ENCODE results near the gene TMEM131L.
A peak's percentile ranks its signal among the peaks of the same experiment; 100 is the strongest.

TMEM131L gene

DNA sequence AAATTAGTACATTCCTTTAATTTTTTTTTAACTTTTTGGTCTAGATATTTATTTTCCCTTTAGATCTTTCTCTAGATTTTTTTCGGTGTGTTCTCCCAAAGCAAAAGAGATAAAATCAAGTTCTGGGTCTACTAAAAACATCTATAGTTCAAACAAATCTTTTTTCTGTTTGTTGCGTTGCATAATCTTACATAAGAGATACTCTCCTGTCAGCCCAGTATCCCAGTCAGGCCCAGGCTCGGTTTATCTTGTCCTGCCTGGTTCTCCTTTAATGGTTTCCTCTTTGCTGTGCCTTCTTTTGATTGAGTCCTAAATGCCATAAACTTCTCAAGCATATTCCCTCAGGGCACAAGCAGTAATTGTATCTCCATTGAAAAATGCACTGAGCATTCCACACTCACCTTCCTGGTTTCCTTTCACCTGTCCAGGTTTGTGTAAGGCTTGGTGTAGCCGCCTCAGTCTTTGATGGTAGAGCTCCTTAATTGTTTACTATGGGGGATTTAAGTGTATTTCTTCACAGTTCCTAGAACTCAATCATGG lies 104.9 kb downstream of the TMEM131L start:
- DNase-seq, result no peak
- 91% methylated on average over 3 of the region's 4 CpGs for WGBS
- no peak overlapping the region for H3K14ac ChIP-seq (ENCODE audit: low read length in 2 of 2)
- no peak overlapping the region for H4K91ac ChIP-seq (ENCODE audit: low read length)
- no peak overlapping the region for H3K27ac ChIP-seq (ENCODE audit: low read length, poor library complexity, severe bottlenecking)
- no peaks in the 10 kb centered on the region for H3K36me3 ChIP-seq (ENCODE audit: control insufficient read depth in 1 of 2, insufficient read depth in 2 of 2, low read depth in 1 of 2, low read length in 2 of 2)
- no peak overlapping the region for H2AFZ ChIP-seq (ENCODE audit: low read depth, low read length)
- no peaks in the 10 kb centered on the region for H3K27me3 ChIP-seq (ENCODE audit: control insufficient read depth in 1 of 2, insufficient read depth in 1 of 2, low read length in 2 of 2)
- no peak overlapping the region for H3K9ac ChIP-seq (ENCODE audit: low read length)
- no peak overlapping the region for H2AK5ac ChIP-seq (ENCODE audit: low read length, severe bottlenecking)
- no peak overlapping the region for H3K4me2 ChIP-seq (ENCODE audit: low read length, poor library complexity, severe bottlenecking)
- H2BK12ac ChIP-seq (ENCODE audit: low read length in 2 of 2), result no peak overlapping the region
- H2BK15ac ChIP-seq (ENCODE audit: low read depth, poor library complexity, severe bottlenecking), result no peak overlapping the region
- no peak overlapping the region for H3K18ac ChIP-seq (ENCODE audit: low read depth in 1 of 2, low read length in 2 of 2)
- no peak overlapping the region for H3K4me3 ChIP-seq (ENCODE audit: insufficient read depth in 1 of 2, low read depth in 1 of 2, low read length in 2 of 2)
- H3K23ac ChIP-seq (ENCODE audit: low read length in 2 of 2), result no peak overlapping the region
- no peak overlapping the region for H3K4ac ChIP-seq (ENCODE audit: low read depth in 1 of 2, low read length in 2 of 2)
- no peak overlapping the region for H2BK5ac ChIP-seq (ENCODE audit: low read depth, low read length, poor library complexity, severe bottlenecking)
- H3K9me3 ChIP-seq (ENCODE audit: control insufficient read depth, low read length), result no peaks in the 10 kb centered on the region
- no peak overlapping the region for H2BK120ac ChIP-seq (ENCODE audit: low read depth, low read length)
- no peak overlapping the region for H4K8ac ChIP-seq (ENCODE audit: low read length)
- H3K4me1 ChIP-seq (ENCODE audit: control insufficient read depth, insufficient read depth, low read depth, low read length), result no peaks in the 10 kb centered on the region
- peaks cover 2% of the 10 kb centered on the region for H3K79me1 ChIP-seq (replicated peaks; ENCODE audit: low read length, poor library complexity, severe bottlenecking)

DNA sequence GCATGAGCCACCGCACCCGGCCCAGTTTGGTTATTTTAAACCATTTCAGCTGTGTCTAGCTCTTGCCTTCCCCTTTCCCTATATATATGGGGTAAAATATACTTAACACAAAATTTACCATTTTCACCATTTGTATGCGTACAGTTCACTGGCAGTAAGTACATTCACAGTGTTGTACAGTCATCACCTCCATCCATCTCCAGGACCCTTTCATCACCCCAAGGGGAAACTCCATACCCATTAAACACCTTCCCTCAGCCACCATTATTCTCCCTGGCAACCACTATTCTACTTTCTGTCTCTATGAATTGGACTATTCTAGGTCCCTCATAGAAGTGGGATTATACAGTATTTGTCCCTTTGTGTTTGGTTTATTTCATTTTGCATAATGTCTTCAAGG lies 106.4 kb downstream of the TMEM131L start:
- no peaks in the 10 kb centered on the region for H3K4me1 ChIP-seq (ENCODE audit: control insufficient read depth, insufficient read depth, low read depth, low read length)
- no peak overlapping the region for H3K18ac ChIP-seq (ENCODE audit: low read depth in 1 of 2, low read length in 2 of 2)
- no peak overlapping the region for H2BK15ac ChIP-seq (ENCODE audit: low read depth, poor library complexity, severe bottlenecking)
- no peak overlapping the region for H2BK12ac ChIP-seq (ENCODE audit: low read length in 2 of 2)
- H3K27me3 ChIP-seq (ENCODE audit: control insufficient read depth in 1 of 2, insufficient read depth in 1 of 2, low read length in 2 of 2), result no peaks in the 10 kb centered on the region
- H4K8ac ChIP-seq (ENCODE audit: low read length), result no peak overlapping the region
- H3K4me2 ChIP-seq (ENCODE audit: low read length, poor library complexity, severe bottlenecking), result no peak overlapping the region
- H2BK120ac ChIP-seq (ENCODE audit: low read depth, low read length), result no peak overlapping the region
- peaks cover 6% of the 10 kb centered on the region for H3K79me1 ChIP-seq (replicated peaks; ENCODE audit: low read length, poor library complexity, severe bottlenecking)
- no peak for DNase-seq
- no peak overlapping the region for H2AK5ac ChIP-seq (ENCODE audit: low read length, severe bottlenecking)
- H3K9ac ChIP-seq (ENCODE audit: low read length), result no peak overlapping the region
- H3K4ac ChIP-seq (ENCODE audit: low read depth in 1 of 2, low read length in 2 of 2), result no peak overlapping the region
- no peak overlapping the region for H3K23ac ChIP-seq (ENCODE audit: low read length in 2 of 2)
- no peak overlapping the region for H3K14ac ChIP-seq (ENCODE audit: low read length in 2 of 2)
- no peak overlapping the region for H4K91ac ChIP-seq (ENCODE audit: low read length)
- no peak overlapping the region for H2BK5ac ChIP-seq (ENCODE audit: low read depth, low read length, poor library complexity, severe bottlenecking)
- no peak overlapping the region for H2AFZ ChIP-seq (ENCODE audit: low read depth, low read length)
- H3K27ac ChIP-seq (ENCODE audit: low read length, poor library complexity, severe bottlenecking), result no peak overlapping the region
- no peaks in the 10 kb centered on the region for H3K36me3 ChIP-seq (ENCODE audit: control insufficient read depth in 1 of 2, insufficient read depth in 2 of 2, low read depth in 1 of 2, low read length in 2 of 2)
- WGBS, result 100% methylated on average over 1 of the region's 3 CpGs
- H3K9me3 ChIP-seq (ENCODE audit: control insufficient read depth, low read length), result no peaks in the 10 kb centered on the region
- no peak overlapping the region for H3K4me3 ChIP-seq (ENCODE audit: insufficient read depth in 1 of 2, low read depth in 1 of 2, low read length in 2 of 2)

DNA sequence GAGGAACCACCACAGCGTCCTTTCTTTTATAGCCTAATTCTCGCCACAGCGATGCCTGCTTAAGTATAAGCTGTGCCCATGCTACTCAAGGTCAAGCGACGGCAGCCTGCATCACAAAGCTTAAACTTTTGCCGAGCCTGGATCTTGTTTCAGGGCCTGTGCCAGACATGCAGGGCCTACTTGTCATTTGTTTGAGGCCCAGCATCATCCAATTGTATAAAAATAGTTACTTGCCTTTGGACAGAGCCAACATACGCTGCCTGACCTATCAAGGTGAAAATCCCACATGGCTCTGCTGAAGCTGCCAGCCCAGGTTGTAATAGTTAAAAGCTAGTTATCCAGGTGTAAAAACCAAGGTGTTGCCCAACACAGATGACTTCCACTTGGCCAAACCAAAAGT lies 107.1 kb downstream of the TMEM131L start:
- H2BK5ac ChIP-seq (ENCODE audit: low read depth, low read length, poor library complexity, severe bottlenecking), result no peak overlapping the region
- H3K79me1 ChIP-seq (replicated peaks; ENCODE audit: low read length, poor library complexity, severe bottlenecking), result peaks cover 6% of the 10 kb centered on the region
- H3K4ac ChIP-seq (ENCODE audit: low read depth in 1 of 2, low read length in 2 of 2), result no peak overlapping the region
- no peaks in the 10 kb centered on the region for H3K4me1 ChIP-seq (ENCODE audit: control insufficient read depth, insufficient read depth, low read depth, low read length)
- H4K91ac ChIP-seq (ENCODE audit: low read length), result no peak overlapping the region
- no peak overlapping the region for H3K23ac ChIP-seq (ENCODE audit: low read length in 2 of 2)
- no peak overlapping the region for H3K27ac ChIP-seq (ENCODE audit: low read length, poor library complexity, severe bottlenecking)
- H3K18ac ChIP-seq (ENCODE audit: low read depth in 1 of 2, low read length in 2 of 2), result no peak overlapping the region
- H4K8ac ChIP-seq (ENCODE audit: low read length), result no peak overlapping the region
- H2BK12ac ChIP-seq (ENCODE audit: low read length in 2 of 2), result no peak overlapping the region
- H2BK15ac ChIP-seq (ENCODE audit: low read depth, poor library complexity, severe bottlenecking), result no peak overlapping the region
- no peak overlapping the region for H3K4me3 ChIP-seq (ENCODE audit: insufficient read depth in 1 of 2, low read depth in 1 of 2, low read length in 2 of 2)
- H3K27me3 ChIP-seq (ENCODE audit: control insufficient read depth in 1 of 2, insufficient read depth in 1 of 2, low read length in 2 of 2), result no peaks in the 10 kb centered on the region
- WGBS, result 97% methylated on average over 7 of the region's 7 CpGs
- H3K4me2 ChIP-seq (ENCODE audit: low read length, poor library complexity, severe bottlenecking), result no peak overlapping the region
- no peak overlapping the region for H2BK120ac ChIP-seq (ENCODE audit: low read depth, low read length)
- no peaks in the 10 kb centered on the region for H3K36me3 ChIP-seq (ENCODE audit: control insufficient read depth in 1 of 2, insufficient read depth in 2 of 2, low read depth in 1 of 2, low read length in 2 of 2)
- no peak overlapping the region for H3K9ac ChIP-seq (ENCODE audit: low read length)
- no peak overlapping the region for H2AFZ ChIP-seq (ENCODE audit: low read depth, low read length)
- no peak overlapping the region for H2AK5ac ChIP-seq (ENCODE audit: low read length, severe bottlenecking)
- no peak for DNase-seq
- no peak overlapping the region for H3K14ac ChIP-seq (ENCODE audit: low read length in 2 of 2)
- H3K9me3 ChIP-seq (ENCODE audit: control insufficient read depth, low read length), result no peaks in the 10 kb centered on the region

DNA sequence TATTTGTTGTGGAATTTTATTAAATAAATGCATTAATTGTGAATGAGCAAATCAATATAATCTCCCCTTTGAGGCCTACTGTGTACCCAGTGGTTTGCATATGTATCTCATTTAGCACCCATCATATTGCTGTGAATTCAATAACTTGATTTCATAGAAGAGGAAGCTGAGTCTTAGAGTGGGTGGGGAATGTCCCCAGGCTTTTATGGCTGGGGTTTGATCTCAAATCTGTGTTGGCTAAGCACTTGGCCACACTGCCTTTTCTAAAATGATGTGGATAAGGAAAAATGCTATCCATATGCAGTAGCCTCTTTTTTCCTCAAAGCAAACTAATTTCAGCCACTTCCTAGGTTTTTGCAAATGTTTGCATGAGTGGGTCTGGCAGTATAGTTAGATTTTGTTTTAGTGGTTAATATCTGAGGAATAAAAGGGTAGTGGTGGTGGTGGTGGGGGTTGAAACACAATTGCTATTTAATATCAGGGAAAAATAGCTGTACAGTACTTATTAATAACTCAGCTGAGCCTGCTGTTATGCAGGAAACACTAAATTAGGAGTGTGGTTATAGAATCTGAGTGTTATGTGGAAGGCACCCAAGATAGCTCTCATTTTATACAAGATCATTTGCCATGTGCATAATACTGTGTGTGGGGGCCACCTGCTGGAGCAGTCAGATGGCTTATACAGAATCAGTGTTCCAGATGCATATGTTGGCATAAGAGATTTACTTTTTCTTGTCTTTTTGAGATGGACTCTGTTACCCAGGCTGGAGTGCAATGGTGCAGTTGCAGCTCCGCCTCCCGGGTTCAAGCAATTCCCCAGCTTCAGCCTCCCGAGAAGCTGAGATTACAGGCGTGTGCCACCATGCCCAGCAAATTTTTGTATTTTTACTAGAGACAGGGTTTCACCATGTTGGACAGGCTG lies 108.0 kb downstream of the TMEM131L start:
- 88% methylated on average over 4 of the region's 4 CpGs for WGBS
- Histone ChIP-seq H3K14ac (ENCODE audit: low read length in 2 of 2) (no peak overlapping the region), H2BK5ac (ENCODE audit: low read depth, low read length, poor library complexity, severe bottlenecking) (no peak overlapping the region), H3K4me2 (ENCODE audit: low read length, poor library complexity, severe bottlenecking) (no peak overlapping the region), H3K79me1 (replicated peaks; ENCODE audit: low read length, poor library complexity, severe bottlenecking) (peaks cover 6% of the 10 kb centered on the region), H3K4me1 (ENCODE audit: control insufficient read depth, insufficient read depth, low read depth, low read length) (no peaks in the 10 kb centered on the region), H3K27ac (ENCODE audit: low read length, poor library complexity, severe bottlenecking) (no peak overlapping the region), H3K4ac (ENCODE audit: low read depth in 1 of 2, low read length in 2 of 2) (no peak overlapping the region), H3K23ac (ENCODE audit: low read length in 2 of 2) (no peak overlapping the region), H2BK120ac (ENCODE audit: low read depth, low read length) (no peak overlapping the region), H4K91ac (ENCODE audit: low read length) (no peak overlapping the region), H2AK5ac (ENCODE audit: low read length, severe bottlenecking) (no peak overlapping the region), H3K9ac (ENCODE audit: low read length) (peak overlapping the region; percentile 15), H2AFZ (ENCODE audit: low read depth, low read length) (no peak overlapping the region), H3K9me3 (ENCODE audit: control insufficient read depth, low read length) (no peaks in the 10 kb centered on the region), H3K18ac (ENCODE audit: low read depth in 1 of 2, low read length in 2 of 2) (no peak overlapping the region), H3K36me3 (ENCODE audit: control insufficient read depth in 1 of 2, insufficient read depth in 2 of 2, low read depth in 1 of 2, low read length in 2 of 2) (no peaks in the 10 kb centered on the region), H4K8ac (ENCODE audit: low read length) (no peak overlapping the region), H3K4me3 (ENCODE audit: insufficient read depth in 1 of 2, low read depth in 1 of 2, low read length in 2 of 2) (no peak overlapping the region), H3K27me3 (ENCODE audit: control insufficient read depth in 1 of 2, insufficient read depth in 1 of 2, low read length in 2 of 2) (no peaks in the 10 kb centered on the region), H2BK15ac (ENCODE audit: low read depth, poor library complexity, severe bottlenecking) (no peak overlapping the region), H2BK12ac (ENCODE audit: low read length in 2 of 2) (no peak overlapping the region)
- DNase-seq, result peak; percentile 52
